ENCODE results near the gene SLC35G3.

DNA sequence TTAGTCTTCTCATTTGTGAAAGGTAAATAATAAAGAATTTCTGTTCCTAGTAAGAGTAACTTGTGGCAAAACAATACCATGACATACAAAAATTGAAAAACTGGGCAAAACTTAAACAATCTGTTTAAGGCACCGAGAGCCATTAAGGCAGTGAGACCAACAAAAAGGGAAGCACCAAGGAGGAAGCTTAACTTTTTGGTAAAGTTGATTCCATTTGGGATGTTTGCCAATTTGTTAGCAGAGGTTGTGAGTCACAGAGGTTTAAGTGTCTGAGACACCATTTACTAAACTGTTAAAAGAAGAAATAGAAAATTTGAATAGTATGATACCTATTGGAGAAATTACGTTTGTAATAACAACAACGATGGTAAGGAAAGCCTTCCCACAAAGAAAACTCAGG, 4.9 kb downstream of the SLC35G3 start:
- TF ChIP-seq EZH2 (IDR thresholded peaks at IDR 0.05; ENCODE audit: low read length, unreplicated experiment), result no peak
- no peak for TF ChIP-seq CTCF (conservative IDR thresholded peaks at IDR 0.05; ENCODE audit: low read depth, low read length)
- TF ChIP-seq EZH2phosphoT487 (IDR thresholded peaks at IDR 0.05; ENCODE audit: borderline replicate concordance, low read length), result no peak
